A549 treated with DMSO at 1 μM for 4 hours (cell line): ENCODE measurements around the gene CNPY1. TPM values are rescaled to one million over a fixed set of nuclear protein-coding genes. Genes with fewer than 3 reads are reported as not detected.

ENCODE experiments used
- total RNA-seq: library from RNA; stranded (reverse); fragments of 200-300 nt; extraction: Qiagen RNA extraction; gene quantifications from 5 replicates; pipeline ENCODE4 v1.2.3, GENCODE V29; 2022; ENCODE audit warnings: low read depth

The CNPY1 gene
- not detected in 5 replicates for total RNA-seq

GRCh38 chr7:155546449-155546848 is at the start of gene CNPY1:
Gene CNPY1, minus strand, starts transcription at chr7:155546559. Its CDS starts 630 bp downstream, at chr7:155545929.

GRCh38 chr7:155458111-155458877 is 88.1 kb downstream of the CNPY1 start, which contains the start of gene EN2:
Gene EN2, plus strand, starts transcription at chr7:155458129. Its CDS starts 249 bp downstream, at chr7:155458378.

Other genes starting within 250 kb of the CNPY1 start
- 19.0 to 24.0 TPM (median 20.8 TPM) in 5 replicates for gene INSIG1, start 248.7 kb downstream of the CNPY1 start, total RNA-seq
- gene EN2, start 88.4 kb downstream of the CNPY1 start, total RNA-seq: 0.47 to 1.3 TPM (median 0.99 TPM) in 5 replicates
- gene RBM33, start 98.1 kb upstream of the CNPY1 start, total RNA-seq: 21.4 to 32.5 TPM (median 29.2 TPM) in 5 replicates